ENCODE results near the gene SBDS. TPM values are rescaled to one million over a fixed set of nuclear protein-coding genes. Genes with fewer than 3 reads are reported as not detected.
"Not testable (repeated sequence)": the region's sequence is repeated elsewhere in the genome, so short reads cannot be mapped to it uniquely, and the experiment has no call there.

SBDS gene
- total RNA-seq, 5 donors from 2014 or later (not counting 1 experiment from before 2014, with no cell fraction given) = 59.9 to 297 (median 62.8) TPM

DNA sequence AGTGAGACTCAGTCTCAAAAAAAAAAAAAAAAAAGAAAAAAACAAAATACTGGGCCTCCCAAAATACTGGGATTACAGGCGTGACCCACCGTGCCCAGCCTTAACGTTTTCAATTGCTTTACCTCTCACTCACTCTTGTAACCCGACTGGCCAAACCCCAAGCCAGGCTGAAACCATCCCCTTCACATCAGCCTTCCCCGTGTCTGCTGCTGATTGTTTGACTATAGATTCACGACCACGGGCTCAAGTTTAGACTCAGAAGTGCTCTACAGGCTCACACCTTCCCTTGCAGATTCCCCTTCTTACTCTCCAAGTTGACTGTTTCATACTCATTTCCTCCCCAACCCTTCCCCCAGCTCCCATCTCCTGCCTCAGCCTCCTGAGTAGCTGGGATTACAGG is 23.6 kb upstream of the SBDS start:
- no peak overlapping the region for H3K4me3 ChIP-seq (ENCODE audit: control insufficient read depth in 1 of 2, extremely low read depth in 1 of 2, low read length in 1 of 2)
- no peak overlapping the region for H3K27ac Mint-ChIP-seq
- H3K36me3 Mint-ChIP-seq = peaks cover 61% of the 10 kb centered on the region
- H3K27me3 Mint-ChIP-seq = no peaks in the 10 kb centered on the region
- POLR2A ChIA-PET = interaction anchor here in 1 of 2 donors (0.6 kb wide), 1 partner anchor 462 kb away, joined by 3 read pairs; no protein-coding TSS in a partner anchor
- no peaks in the 10 kb centered on the region for H3K27me3 ChIP-seq (replicated peaks in 1 of 2; ENCODE audit: control insufficient read depth in 2 of 2, extremely low read depth in 1 of 2, insufficient read depth in 2 of 2, low read length in 1 of 2)
- peaks cover 0 to 5% (median 0%) of the 10 kb centered on the region in 3 donors for H3K4me1 Mint-ChIP-seq
- H3K4me3 Mint-ChIP-seq = no peak overlapping the region
- CTCF ChIA-PET = no interaction called here
- DNase-seq (no peak), ATAC-seq (replicated peaks in 1 of 4) (no peak)
- no peak overlapping the region for H3K27ac ChIP-seq (ENCODE audit: low read length)
- H3K9me3 Mint-ChIP-seq = no peaks in the 10 kb centered on the region
- H3K9me3 ChIP-seq = no peaks in the 10 kb centered on the region
- H3K4me1 ChIP-seq (ENCODE audit: control insufficient read depth in 1 of 2, extremely low read depth in 1 of 2, insufficient read depth in 2 of 2, low read length in 2 of 2) = no peaks in the 10 kb centered on the region
- WGBS (ENCODE audit: insufficient coverage) = 90% methylated on average over 7 of the region's 7 CpGs
- peaks cover 3 to 51% of the 10 kb centered on the region in 2 donors for H3K36me3 ChIP-seq (ENCODE audit: control insufficient read depth in 2 of 2, extremely low read depth in 1 of 2, insufficient read depth in 1 of 2, low read length in 1 of 2)

- H3K4me3 Mint-ChIP-seq; CTCF ChIA-PET; H3K4me1 ChIP-seq (ENCODE audit: control insufficient read depth in 1 of 2, extremely low read depth in 1 of 2, insufficient read depth in 2 of 2, low read length in 2 of 2); H3K9me3 ChIP-seq; H3K9me3 Mint-ChIP-seq; H3K27ac ChIP-seq (ENCODE audit: low read length); POLR2A ChIA-PET; H3K4me3 ChIP-seq (ENCODE audit: control insufficient read depth in 1 of 2, extremely low read depth in 1 of 2, low read length in 1 of 2); DNase-seq; ATAC-seq (replicated peaks in 1 of 4); H3K4me1 Mint-ChIP-seq; H3K27me3 Mint-ChIP-seq; H3K27me3 ChIP-seq (replicated peaks in 1 of 2; ENCODE audit: control insufficient read depth in 2 of 2, extremely low read depth in 1 of 2, insufficient read depth in 2 of 2, low read length in 1 of 2); H3K27ac Mint-ChIP-seq: not testable (repeated sequence)
- H3K36me3 ChIP-seq (ENCODE audit: control insufficient read depth in 2 of 2, extremely low read depth in 1 of 2, insufficient read depth in 1 of 2, low read length in 1 of 2) = peaks cover 3 to 57% of the 10 kb centered on the region in 2 donors
- peaks cover 58% of the 10 kb centered on the region for H3K36me3 Mint-ChIP-seq
- WGBS (ENCODE audit: insufficient coverage) = no CpG with 5 or more reads among the region's 8 CpGs
These were observed 22.6 kb upstream of the SBDS start for GRCh38 chr7:67017971-67018370.

- peaks cover 43% of the 10 kb centered on the region for H3K36me3 Mint-ChIP-seq
- POLR2A ChIA-PET; ATAC-seq (replicated peaks in 1 of 4); H3K4me3 ChIP-seq (ENCODE audit: control insufficient read depth in 1 of 2, extremely low read depth in 1 of 2, low read length in 1 of 2); H3K4me3 Mint-ChIP-seq; H3K9me3 Mint-ChIP-seq; H3K4me1 ChIP-seq (ENCODE audit: control insufficient read depth in 1 of 2, extremely low read depth in 1 of 2, insufficient read depth in 2 of 2, low read length in 2 of 2); CTCF ChIA-PET; H3K27me3 ChIP-seq (replicated peaks in 1 of 2; ENCODE audit: control insufficient read depth in 2 of 2, extremely low read depth in 1 of 2, insufficient read depth in 2 of 2, low read length in 1 of 2); H3K9me3 ChIP-seq; DNase-seq; H3K27me3 Mint-ChIP-seq; H3K27ac Mint-ChIP-seq; H3K4me1 Mint-ChIP-seq; H3K27ac ChIP-seq (ENCODE audit: low read length): not testable (repeated sequence)
- 100% methylated on average over 4 of the region's 9 CpGs for WGBS (ENCODE audit: insufficient coverage)
- H3K36me3 ChIP-seq (ENCODE audit: control insufficient read depth in 2 of 2, extremely low read depth in 1 of 2, insufficient read depth in 1 of 2, low read length in 1 of 2) = peaks cover 8 to 43% of the 10 kb centered on the region in 2 donors
These were observed 18.8 kb upstream of the SBDS start for GRCh38 chr7:67014076-67014622.

DNA sequence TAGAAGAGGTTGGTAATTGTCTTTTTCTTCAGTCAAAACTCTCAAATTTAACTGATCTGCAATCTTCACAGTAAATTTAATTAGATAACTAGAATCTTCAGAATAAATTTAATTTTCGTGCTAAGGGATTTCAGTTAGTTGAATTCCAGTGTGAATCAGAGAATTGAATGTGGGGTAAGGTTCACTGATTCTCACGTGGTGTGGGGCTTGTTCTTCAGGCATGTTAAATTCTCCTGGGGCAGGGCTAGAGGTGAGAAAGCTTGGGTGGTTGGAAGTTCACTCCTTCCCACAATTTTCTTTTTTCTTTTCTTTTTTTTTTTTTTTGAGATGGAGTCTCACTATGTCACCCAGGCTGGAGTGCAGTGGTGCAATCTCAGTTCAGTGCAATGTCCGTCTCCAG is 14.3 kb upstream of the SBDS start:
- H3K9me3 ChIP-seq; DNase-seq; POLR2A ChIA-PET; H3K4me3 Mint-ChIP-seq; H3K27me3 Mint-ChIP-seq; H3K4me1 Mint-ChIP-seq; H3K27ac ChIP-seq (ENCODE audit: low read length); H3K4me1 ChIP-seq (ENCODE audit: control insufficient read depth in 1 of 2, extremely low read depth in 1 of 2, insufficient read depth in 2 of 2, low read length in 2 of 2); CTCF ChIA-PET; H3K9me3 Mint-ChIP-seq; H3K4me3 ChIP-seq (ENCODE audit: control insufficient read depth in 1 of 2, extremely low read depth in 1 of 2, low read length in 1 of 2); ATAC-seq (replicated peaks in 1 of 4); H3K27me3 ChIP-seq (replicated peaks in 1 of 2; ENCODE audit: control insufficient read depth in 2 of 2, extremely low read depth in 1 of 2, insufficient read depth in 2 of 2, low read length in 1 of 2); H3K27ac Mint-ChIP-seq: not testable (repeated sequence)
- H3K36me3 Mint-ChIP-seq = peaks cover 45% of the 10 kb centered on the region
- H3K36me3 ChIP-seq (ENCODE audit: control insufficient read depth in 2 of 2, extremely low read depth in 1 of 2, insufficient read depth in 1 of 2, low read length in 1 of 2) = peaks cover 10 to 50% of the 10 kb centered on the region in 2 donors
- no CpG with 5 or more reads among the region's 3 CpGs for WGBS (ENCODE audit: insufficient coverage)

DNA sequence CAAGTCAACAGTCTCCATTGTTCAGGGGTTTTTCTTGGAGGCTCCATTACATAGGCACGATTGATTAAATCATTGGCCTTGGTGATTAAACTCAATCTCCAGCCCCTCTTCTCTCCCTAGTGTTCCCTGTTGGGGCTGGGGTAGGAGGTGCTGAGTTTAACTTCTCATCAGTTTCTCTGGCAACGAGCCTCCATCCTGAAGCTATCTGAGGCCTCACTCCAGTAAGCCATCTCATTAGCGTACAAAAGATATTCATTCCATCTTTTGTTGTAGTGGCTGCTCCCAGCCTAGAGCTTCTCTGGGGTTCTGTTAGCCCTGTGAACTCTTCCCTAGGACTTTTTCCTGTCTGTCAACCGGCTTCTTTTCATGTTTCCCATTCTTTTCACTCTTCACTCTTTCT is 12.9 kb upstream of the SBDS start:
- no peak for DNase-seq
- H3K36me3 Mint-ChIP-seq = peaks cover 42% of the 10 kb centered on the region

GRCh38 chr7:67006965-67007364 is 11.6 kb upstream of the SBDS start:
- H3K4me1 ChIP-seq (ENCODE audit: control insufficient read depth in 1 of 2, extremely low read depth in 1 of 2, insufficient read depth in 2 of 2, low read length in 2 of 2) = no peaks in the 10 kb centered on the region
- H3K27ac Mint-ChIP-seq = no peak overlapping the region
- H3K4me3 ChIP-seq (ENCODE audit: control insufficient read depth in 1 of 2, extremely low read depth in 1 of 2, low read length in 1 of 2) = no peak overlapping the region
- ATAC-seq (replicated peaks in 1 of 4) (no peak), DNase-seq (no peak)
- no peaks in the 10 kb centered on the region for H3K9me3 Mint-ChIP-seq
- H3K27me3 ChIP-seq (replicated peaks in 1 of 2; ENCODE audit: control insufficient read depth in 2 of 2, extremely low read depth in 1 of 2, insufficient read depth in 2 of 2, low read length in 1 of 2) = no peaks in the 10 kb centered on the region
- ChIA-PET POLR2A (interaction anchor here in 1 of 2 donors (0.6 kb wide), 1 partner anchor 264 kb away, joined by 3 read pairs; no protein-coding TSS in a partner anchor), CTCF (interaction anchor here in 1 of 2 donors (0.6 kb wide), 1 partner anchor 36 kb away, joined by 3 read pairs; no protein-coding TSS in a partner anchor)
- no peaks in the 10 kb centered on the region for H3K9me3 ChIP-seq
- H3K27ac ChIP-seq (ENCODE audit: low read length) = no peak overlapping the region
- H3K36me3 Mint-ChIP-seq = peaks cover 44% of the 10 kb centered on the region
- H3K4me3 Mint-ChIP-seq = no peak overlapping the region
- H3K27me3 Mint-ChIP-seq = no peaks in the 10 kb centered on the region
- peaks cover 8 to 17% (median 12%) of the 10 kb centered on the region in 3 donors for H3K4me1 Mint-ChIP-seq
- no CpG with 5 or more reads among the region's 2 CpGs for WGBS (ENCODE audit: insufficient coverage)
- peaks cover 8 to 40% of the 10 kb centered on the region in 2 donors for H3K36me3 ChIP-seq (ENCODE audit: control insufficient read depth in 2 of 2, extremely low read depth in 1 of 2, insufficient read depth in 1 of 2, low read length in 1 of 2)

More for the DNA sequence above, 12.9 kb upstream of the SBDS start:
- H3K9me3 ChIP-seq = no peaks in the 10 kb centered on the region
- WGBS (ENCODE audit: insufficient coverage) = 100% methylated on average over 1 of the region's 4 CpGs
- Mint-ChIP-seq H3K9me3 (no peaks in the 10 kb centered on the region), H3K27me3 (no peaks in the 10 kb centered on the region), H3K27ac (no peak overlapping the region), H3K4me1 (peaks cover 4 to 11% (median 7%) of the 10 kb centered on the region in 3 donors), H3K4me3 (no peak overlapping the region)
- no peak overlapping the region for H3K4me3 ChIP-seq (ENCODE audit: control insufficient read depth in 1 of 2, extremely low read depth in 1 of 2, low read length in 1 of 2)
- no peaks in the 10 kb centered on the region for H3K27me3 ChIP-seq (replicated peaks in 1 of 2; ENCODE audit: control insufficient read depth in 2 of 2, extremely low read depth in 1 of 2, insufficient read depth in 2 of 2, low read length in 1 of 2)
- no peak for ATAC-seq (replicated peaks in 1 of 4)
- POLR2A ChIA-PET = no interaction called here
- H3K36me3 ChIP-seq (ENCODE audit: control insufficient read depth in 2 of 2, extremely low read depth in 1 of 2, insufficient read depth in 1 of 2, low read length in 1 of 2) = peaks cover 10 to 41% of the 10 kb centered on the region in 2 donors
- CTCF ChIA-PET = no interaction called here
- H3K27ac ChIP-seq (ENCODE audit: low read length) = no peak overlapping the region
- H3K4me1 ChIP-seq (ENCODE audit: control insufficient read depth in 1 of 2, extremely low read depth in 1 of 2, insufficient read depth in 2 of 2, low read length in 2 of 2) = no peaks in the 10 kb centered on the region

All from T-cell (primary cell).